SHP77 treated with DMSO at 0.1 percent for 48 hours (cell line): Measurements from ENCODE around the gene SLC10A3.

ENCODE experiments used
- DNase-seq: peaks from one replicate; lab custom pipeline; 2025; lab: John Stamatoyannopoulos, UW

The SLC10A3 gene

GRCh38 chrX:154437971-154438893 is 52.2 kb downstream of the SLC10A3 start:
- DNase-seq, result no peak
